GM06990 (cell line): Measurements from ENCODE around the gene TMEM132C.

Experiments used
- DNase-seq: peaks from one replicate; pipeline ENCODE4 v3.0.0-alpha.2; 2011; ENCODE audit not compliant: insufficient read length; ENCODE audit errors: extremely low read depth
- H3K27me3 ChIP-seq: replicated peaks from 2 replicates; pipeline ENCODE4 v1.6.0; 2011; ENCODE audit warnings: low read length; ENCODE audit not compliant: control insufficient read depth, insufficient read depth
- H3K36me3 ChIP-seq: 2 replicates; pipeline ENCODE4 v1.5.1; 2011; ENCODE audit warnings: low read length; ENCODE audit not compliant: control insufficient read depth, insufficient read depth
- H3K4me3 ChIP-seq: replicated peaks from 2 replicates; pipeline ENCODE4 v1.5.1; 2011; ENCODE audit warnings: low read depth, mild to moderate bottlenecking, control low read depth, low read length
- TF ChIP-seq, protein P1 (sequence below): IDR thresholded peaks from 2 replicates; pipeline ENCODE4 v1.5.1; 2011; ENCODE audit warnings: low read length, control low read depth, mild to moderate bottlenecking, inconsistent platforms; ENCODE audit not compliant: insufficient read depth, poor library complexity, severe bottlenecking

Gene TMEM132C

DNA sequence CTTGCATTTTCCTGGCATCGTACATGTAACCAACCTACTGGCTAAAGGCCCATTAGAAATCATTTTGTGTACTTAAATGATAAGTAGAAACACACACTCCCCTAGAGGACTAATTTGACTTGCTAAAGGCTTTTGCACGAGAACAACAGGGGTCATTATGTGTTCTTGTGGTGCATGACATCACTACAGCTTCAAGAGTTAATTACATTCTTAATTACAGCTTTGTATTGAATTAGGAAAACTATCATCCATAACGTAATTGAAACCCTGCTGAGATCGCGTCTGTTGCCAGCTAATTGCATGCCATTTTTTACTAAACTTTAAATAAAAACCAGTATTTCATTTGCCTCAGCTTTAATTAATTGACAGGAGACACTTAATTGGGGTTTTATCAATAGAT is 51.4 kb downstream of the TMEM132C start:
- no peak for DNase-seq
- TF ChIP-seq, protein P1, sequence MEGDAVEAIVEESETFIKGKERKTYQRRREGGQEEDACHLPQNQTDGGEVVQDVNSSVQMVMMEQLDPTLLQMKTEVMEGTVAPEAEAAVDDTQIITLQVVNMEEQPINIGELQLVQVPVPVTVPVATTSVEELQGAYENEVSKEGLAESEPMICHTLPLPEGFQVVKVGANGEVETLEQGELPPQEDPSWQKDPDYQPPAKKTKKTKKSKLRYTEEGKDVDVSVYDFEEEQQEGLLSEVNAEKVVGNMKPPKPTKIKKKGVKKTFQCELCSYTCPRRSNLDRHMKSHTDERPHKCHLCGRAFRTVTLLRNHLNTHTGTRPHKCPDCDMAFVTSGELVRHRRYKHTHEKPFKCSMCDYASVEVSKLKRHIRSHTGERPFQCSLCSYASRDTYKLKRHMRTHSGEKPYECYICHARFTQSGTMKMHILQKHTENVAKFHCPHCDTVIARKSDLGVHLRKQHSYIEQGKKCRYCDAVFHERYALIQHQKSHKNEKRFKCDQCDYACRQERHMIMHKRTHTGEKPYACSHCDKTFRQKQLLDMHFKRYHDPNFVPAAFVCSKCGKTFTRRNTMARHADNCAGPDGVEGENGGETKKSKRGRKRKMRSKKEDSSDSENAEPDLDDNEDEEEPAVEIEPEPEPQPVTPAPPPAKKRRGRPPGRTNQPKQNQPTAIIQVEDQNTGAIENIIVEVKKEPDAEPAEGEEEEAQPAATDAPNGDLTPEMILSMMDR, result no peak
- Histone ChIP-seq H3K27me3 (no peaks in the 10 kb centered on the region), H3K4me3 (no peak overlapping the region), H3K36me3 (no peaks in the 10 kb centered on the region)

DNA sequence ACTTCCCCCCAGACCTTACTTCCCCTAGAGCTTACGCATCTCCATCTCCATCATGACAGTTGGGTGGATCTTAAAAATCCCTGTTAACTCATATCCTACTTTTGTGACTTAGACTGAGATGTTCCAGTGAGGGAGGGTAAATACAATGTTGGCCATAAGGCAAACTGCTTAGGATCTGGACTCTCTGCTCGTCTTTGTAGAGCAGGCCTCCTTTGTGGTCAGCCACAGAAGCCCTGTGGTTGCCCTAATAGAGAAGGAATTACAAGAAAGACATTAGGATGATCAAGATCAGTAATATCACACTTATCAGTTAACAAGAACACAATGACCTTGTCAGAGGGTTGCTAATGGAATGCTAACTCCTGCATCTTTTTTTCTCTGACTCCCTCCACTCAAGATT is 52.0 kb downstream of the TMEM132C start:
- TF ChIP-seq, protein P1, result no peak
- no peak for DNase-seq
- H3K4me3 ChIP-seq, result no peak overlapping the region

DNA sequence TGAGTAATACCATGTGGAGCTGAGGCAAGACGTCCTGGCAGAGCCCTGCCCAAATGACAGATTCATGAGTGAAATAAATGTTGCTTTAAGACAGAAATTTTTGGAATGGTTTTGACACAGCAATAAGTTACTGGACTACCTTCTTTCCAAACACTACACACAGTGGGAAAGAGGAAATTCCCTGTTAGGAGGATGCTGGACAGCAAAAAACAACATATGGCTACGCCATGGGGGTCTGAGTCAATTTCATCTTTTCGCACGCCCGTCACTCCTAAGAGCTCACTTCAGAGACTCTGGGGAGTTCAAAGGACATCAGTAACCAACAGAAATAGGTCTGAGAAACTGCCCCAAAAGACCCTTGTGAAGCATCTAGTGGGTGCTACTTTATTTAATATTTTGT is 55.4 kb downstream of the TMEM132C start:
- no peak for DNase-seq
- TF ChIP-seq, protein P1, result no peak
- H3K27me3 ChIP-seq, result no peaks in the 10 kb centered on the region
- H3K4me3 ChIP-seq, result no peak overlapping the region
- no peaks in the 10 kb centered on the region for H3K36me3 ChIP-seq

More for the DNA sequence above, 52.0 kb downstream of the TMEM132C start:
- H3K36me3 ChIP-seq, result no peaks in the 10 kb centered on the region
- no peaks in the 10 kb centered on the region for H3K27me3 ChIP-seq

DNA sequence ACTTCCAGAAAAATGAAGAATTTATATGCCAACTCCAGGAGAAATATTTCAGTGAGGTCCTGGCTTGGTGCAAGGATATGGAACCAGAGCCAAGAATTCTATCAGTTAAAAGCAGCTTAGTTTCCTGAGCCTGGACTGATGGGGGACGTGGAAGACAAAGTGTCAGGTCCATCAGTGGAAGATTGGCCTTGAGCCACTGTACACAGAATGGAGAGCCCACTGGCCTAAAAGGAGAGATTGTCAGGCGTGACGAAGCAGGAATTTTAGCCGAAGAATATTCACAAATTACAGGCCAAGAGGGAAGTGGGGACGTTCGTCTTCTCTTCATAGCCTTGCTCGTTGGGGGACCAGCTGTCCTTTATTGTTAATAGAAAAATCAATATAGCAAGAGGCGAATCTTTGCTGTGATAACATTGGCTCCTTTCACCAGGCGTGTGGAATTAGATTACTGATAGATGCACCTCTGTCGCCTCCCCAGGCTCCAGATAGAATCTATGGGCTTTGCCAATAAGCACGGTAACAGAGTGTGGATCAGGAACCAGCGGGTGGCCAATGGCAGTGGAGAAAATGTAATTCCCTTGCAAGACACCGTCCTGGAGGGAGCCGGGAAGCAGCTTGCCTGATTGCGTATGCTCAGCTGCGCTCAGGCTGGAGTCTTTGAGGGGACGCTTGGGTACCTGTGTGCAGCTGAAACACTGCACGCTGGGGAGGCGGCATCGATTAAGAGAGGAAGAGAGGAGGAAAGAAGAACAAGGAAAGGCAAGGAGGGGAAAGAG is 56.4 kb downstream of the TMEM132C start:
- Histone ChIP-seq H3K4me3 (no peak overlapping the region), H3K27me3 (no peaks in the 10 kb centered on the region), H3K36me3 (no peaks in the 10 kb centered on the region)
- TF ChIP-seq, protein P1, result no peak
- DNase-seq, result no peak

DNA sequence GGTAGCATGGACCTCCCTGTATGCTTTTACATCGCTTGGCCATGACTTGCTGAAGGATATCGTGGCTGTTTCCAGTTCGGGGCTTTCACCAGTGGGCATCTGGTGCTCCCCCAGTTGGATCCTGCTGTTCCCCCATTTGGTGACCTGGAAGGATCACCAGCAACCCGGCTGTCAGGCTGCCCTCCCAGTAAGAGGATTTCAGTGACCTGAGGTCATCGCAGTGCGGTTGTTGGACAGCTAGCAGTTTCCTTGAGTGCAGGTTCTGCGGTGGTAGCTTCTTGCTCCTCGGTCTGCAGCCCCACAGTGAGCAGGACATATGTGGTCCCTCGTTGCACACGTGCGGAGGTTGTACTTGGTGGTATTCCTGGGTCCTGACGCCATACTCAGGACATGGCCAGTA is 58.7 kb downstream of the TMEM132C start:
- DNase-seq, result no peak
- TF ChIP-seq, protein P1, result no peak
- H3K27me3 ChIP-seq, result no peaks in the 10 kb centered on the region
- no peak overlapping the region for H3K4me3 ChIP-seq
- H3K36me3 ChIP-seq, result no peaks in the 10 kb centered on the region

DNA sequence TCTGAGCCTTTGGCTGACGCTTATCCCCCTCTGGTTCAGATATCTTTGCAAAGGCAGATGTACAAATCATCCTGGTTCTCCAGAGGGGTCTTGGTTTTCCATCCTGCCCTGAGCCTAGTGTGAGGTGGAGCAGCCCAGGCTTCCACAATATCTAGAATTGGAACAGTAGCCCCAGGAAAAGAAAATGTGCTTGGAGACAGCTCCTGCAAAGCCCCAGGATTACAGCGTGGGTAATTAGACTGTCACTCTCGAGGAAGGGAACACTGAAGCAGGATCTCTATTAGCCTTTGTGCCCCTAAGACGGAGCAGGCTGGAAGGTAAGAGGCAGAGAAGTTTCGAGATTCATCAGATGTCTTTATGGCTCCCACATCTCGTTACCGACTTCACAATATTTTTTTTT is 59.4 kb downstream of the TMEM132C start:
- no peak for DNase-seq
- Histone ChIP-seq H3K4me3 (no peak overlapping the region), H3K36me3 (no peaks in the 10 kb centered on the region), H3K27me3 (no peaks in the 10 kb centered on the region)
- TF ChIP-seq, protein P1, result no peak
